ENCODE results near the gene STX8.

DNA sequence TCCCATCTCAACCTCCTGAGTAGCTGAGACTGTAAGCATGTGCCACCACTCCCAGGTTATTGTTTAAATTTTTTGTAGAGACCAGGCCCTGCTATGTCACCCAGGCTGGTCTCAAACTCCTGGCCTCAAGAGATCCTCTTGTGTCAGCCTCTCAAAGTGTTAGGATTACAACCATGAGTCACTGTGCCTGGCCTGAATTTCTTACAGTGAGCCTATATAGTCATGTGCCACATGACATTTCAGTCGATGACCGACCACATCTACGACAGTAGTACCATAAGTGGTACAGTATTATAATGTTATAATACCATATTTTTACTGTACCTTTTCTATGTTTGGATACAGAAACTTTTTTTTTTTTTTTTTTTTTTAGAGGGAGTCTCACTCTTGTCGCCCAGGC, 195.3 kb downstream of the STX8 start:
- TF ChIP-seq TAF1 (IDR thresholded peaks at IDR 0.05; ENCODE audit: borderline replicate concordance, low read depth, low read length): no peak
- TF ChIP-seq POLR2A (IDR thresholded peaks at IDR 0.05; ENCODE audit: low read depth, low read length): no peak
- TF ChIP-seq POLR2AphosphoS5 (IDR thresholded peaks at IDR 0.05; ENCODE audit: low read depth, low read length): no peak

Measured in GM12892 (cell line).